ENCODE measurements around the gene STK11IP. TPM values are rescaled to one million over a fixed set of nuclear protein-coding genes. Genes with fewer than 3 reads are reported as not detected.

Gene STK11IP
- total and polyA plus RNA-seq, 2 of the 13 experiments (the other 11 are each of a cell fraction or from before 2014, with no cell fraction given): 12.8 to 24.0 TPM

DNA sequence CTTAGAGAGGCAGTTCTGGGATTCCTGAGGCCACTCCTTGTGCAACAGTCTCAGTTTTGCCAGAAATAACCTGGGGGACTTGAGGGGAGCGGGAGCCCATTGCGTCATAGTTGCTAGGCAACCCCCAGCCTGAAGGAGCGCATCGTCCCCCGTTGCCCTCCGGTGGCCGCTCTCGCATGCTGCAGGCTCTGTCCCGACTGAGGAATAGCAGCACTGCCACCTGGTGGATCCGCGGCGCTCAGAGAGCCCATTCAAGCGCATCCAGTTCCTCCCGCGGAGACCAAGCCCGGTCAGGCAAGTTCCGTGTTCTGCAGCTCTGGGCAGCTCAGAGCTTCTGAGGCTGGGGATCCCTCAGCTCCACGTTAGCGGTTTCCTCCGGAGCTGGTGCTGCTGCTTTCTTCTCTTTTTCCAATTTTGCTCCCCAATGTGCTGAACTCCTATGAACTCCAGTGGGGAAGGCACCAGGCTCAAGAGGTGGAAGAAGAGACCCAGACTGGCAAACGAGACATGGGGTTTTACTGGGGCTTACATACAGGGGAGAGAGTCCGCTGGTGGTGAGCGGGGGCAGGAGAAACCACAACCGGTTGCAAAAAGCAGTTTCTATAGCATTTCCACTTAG is 44.9 kb downstream of the STK11IP start (continued):
- no peak for TF ChIP-seq SOX13 (IDR thresholded peaks at IDR 0.05)
- peak in 1 of 2 experiments; percentile 57; a peak in 2 of 4 replicates for TF ChIP-seq SOX13 (CRISPR knock-in tag; conservative IDR thresholded peaks at IDR 0.05 in 1 of 2, IDR thresholded peaks at IDR 0.05 in 1 of 2)
- TF ChIP-seq, protein P1, sequence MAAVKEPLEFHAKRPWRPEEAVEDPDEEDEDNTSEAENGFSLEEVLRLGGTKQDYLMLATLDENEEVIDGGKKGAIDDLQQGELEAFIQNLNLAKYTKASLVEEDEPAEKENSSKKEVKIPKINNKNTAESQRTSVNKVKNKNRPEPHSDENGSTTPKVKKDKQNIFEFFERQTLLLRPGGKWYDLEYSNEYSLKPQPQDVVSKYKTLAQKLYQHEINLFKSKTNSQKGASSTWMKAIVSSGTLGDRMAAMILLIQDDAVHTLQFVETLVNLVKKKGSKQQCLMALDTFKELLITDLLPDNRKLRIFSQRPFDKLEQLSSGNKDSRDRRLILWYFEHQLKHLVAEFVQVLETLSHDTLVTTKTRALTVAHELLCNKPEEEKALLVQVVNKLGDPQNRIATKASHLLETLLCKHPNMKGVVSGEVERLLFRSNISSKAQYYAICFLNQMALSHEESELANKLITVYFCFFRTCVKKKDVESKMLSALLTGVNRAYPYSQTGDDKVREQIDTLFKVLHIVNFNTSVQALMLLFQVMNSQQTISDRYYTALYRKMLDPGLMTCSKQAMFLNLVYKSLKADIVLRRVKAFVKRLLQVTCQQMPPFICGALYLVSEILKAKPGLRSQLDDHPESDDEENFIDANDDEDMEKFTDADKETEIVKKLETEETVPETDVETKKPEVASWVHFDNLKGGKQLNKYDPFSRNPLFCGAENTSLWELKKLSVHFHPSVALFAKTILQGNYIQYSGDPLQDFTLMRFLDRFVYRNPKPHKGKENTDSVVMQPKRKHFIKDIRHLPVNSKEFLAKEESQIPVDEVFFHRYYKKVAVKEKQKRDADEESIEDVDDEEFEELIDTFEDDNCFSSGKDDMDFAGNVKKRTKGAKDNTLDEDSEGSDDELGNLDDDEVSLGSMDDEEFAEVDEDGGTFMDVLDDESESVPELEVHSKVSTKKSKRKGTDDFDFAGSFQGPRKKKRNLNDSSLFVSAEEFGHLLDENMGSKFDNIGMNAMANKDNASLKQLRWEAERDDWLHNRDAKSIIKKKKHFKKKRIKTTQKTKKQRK (IDR thresholded peaks at IDR 0.05; ENCODE audit: low read length): no peak
- TF ChIP-seq, protein P2, sequence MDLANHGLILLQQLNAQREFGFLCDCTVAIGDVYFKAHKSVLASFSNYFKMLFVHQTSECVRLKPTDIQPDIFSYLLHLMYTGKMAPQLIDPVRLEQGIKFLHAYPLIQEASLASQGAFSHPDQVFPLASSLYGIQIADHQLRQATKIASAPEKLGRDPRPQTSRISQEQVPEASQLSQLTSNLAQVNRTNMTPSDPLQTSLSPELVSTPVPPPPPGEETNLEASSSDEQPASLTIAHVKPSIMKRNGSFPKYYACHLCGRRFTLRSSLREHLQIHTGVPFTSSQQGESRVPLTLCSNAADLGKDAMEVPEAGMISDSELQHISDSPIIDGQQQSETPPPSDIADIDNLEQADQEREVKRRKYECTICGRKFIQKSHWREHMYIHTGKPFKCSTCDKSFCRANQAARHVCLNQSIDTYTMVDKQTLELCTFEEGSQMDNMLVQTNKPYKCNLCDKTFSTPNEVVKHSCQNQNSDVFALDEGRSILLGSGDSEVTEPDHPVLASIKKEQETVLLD (CRISPR knock-in tag; IDR thresholded peaks at IDR 0.05; ENCODE audit: low read depth): no peak
- TF ChIP-seq ZBTB21 (CRISPR knock-in tag; IDR thresholded peaks at IDR 0.05): no peak
- peak; percentile 85 for TF ChIP-seq BORCS8-MEF2B (CRISPR knock-in tag; IDR thresholded peaks at IDR 0.05)
- TF ChIP-seq, protein P3, sequence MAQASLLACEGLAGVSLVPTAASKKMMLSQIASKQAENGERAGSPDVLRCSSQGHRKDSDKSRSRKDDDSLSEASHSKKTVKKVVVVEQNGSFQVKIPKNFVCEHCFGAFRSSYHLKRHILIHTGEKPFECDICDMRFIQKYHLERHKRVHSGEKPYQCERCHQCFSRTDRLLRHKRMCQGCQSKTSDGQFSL (CRISPR knock-in tag; IDR thresholded peaks at IDR 0.05): peak; percentile 64; the same call in 1 of the 2 replicates
- TF ChIP-seq ESRRA (CRISPR knock-in tag; IDR thresholded peaks at IDR 0.05; ENCODE audit: low read depth): no peak
- no peak for TF ChIP-seq HNRNPH1 (optimal IDR thresholded peaks at IDR 0.05; ENCODE audit: low read depth, low read length)
- TF ChIP-seq, protein P4, sequence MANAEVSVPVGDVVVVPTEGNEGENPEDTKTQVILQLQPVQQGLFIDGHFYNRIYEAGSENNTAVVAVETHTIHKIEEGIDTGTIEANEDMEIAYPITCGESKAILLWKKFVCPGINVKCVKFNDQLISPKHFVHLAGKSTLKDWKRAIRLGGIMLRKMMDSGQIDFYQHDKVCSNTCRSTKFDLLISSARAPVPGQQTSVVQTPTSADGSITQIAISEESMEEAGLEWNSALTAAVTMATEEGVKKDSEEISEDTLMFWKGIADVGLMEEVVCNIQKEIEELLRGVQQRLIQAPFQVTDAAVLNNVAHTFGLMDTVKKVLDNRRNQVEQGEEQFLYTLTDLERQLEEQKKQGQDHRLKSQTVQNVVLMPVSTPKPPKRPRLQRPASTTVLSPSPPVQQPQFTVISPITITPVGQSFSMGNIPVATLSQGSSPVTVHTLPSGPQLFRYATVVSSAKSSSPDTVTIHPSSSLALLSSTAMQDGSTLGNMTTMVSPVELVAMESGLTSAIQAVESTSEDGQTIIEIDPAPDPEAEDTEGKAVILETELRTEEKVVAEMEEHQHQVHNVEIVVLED (CRISPR knock-in tag; IDR thresholded peaks at IDR 0.05; ENCODE audit: borderline replicate concordance): peak; percentile 47; the same call in 1 of the 2 replicates
- TF ChIP-seq HNF4G (IDR thresholded peaks at IDR 0.05; ENCODE audit: borderline replicate concordance, low read depth, low read length): no peak; the same call in 1 of the 2 replicates
- peak; percentile 70; the same call in 1 of the 2 replicates for TF ChIP-seq HNF4G (CRISPR knock-in tag; IDR thresholded peaks at IDR 0.05; ENCODE audit: borderline replicate concordance, low read depth)
- TF ChIP-seq, protein P5, sequence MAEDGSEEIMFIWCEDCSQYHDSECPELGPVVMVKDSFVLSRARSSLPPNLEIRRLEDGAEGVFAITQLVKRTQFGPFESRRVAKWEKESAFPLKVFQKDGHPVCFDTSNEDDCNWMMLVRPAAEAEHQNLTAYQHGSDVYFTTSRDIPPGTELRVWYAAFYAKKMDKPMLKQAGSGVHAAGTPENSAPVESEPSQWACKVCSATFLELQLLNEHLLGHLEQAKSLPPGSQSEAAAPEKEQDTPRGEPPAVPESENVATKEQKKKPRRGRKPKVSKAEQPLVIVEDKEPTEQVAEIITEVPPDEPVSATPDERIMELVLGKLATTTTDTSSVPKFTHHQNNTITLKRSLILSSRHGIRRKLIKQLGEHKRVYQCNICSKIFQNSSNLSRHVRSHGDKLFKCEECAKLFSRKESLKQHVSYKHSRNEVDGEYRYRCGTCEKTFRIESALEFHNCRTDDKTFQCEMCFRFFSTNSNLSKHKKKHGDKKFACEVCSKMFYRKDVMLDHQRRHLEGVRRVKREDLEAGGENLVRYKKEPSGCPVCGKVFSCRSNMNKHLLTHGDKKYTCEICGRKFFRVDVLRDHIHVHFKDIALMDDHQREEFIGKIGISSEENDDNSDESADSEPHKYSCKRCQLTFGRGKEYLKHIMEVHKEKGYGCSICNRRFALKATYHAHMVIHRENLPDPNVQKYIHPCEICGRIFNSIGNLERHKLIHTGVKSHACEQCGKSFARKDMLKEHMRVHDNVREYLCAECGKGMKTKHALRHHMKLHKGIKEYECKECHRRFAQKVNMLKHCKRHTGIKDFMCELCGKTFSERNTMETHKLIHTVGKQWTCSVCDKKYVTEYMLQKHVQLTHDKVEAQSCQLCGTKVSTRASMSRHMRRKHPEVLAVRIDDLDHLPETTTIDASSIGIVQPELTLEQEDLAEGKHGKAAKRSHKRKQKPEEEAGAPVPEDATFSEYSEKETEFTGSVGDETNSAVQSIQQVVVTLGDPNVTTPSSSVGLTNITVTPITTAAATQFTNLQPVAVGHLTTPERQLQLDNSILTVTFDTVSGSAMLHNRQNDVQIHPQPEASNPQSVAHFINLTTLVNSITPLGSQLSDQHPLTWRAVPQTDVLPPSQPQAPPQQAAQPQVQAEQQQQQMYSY (CRISPR knock-in tag; IDR thresholded peaks at IDR 0.05): no peak
- TF ChIP-seq, protein P6, sequence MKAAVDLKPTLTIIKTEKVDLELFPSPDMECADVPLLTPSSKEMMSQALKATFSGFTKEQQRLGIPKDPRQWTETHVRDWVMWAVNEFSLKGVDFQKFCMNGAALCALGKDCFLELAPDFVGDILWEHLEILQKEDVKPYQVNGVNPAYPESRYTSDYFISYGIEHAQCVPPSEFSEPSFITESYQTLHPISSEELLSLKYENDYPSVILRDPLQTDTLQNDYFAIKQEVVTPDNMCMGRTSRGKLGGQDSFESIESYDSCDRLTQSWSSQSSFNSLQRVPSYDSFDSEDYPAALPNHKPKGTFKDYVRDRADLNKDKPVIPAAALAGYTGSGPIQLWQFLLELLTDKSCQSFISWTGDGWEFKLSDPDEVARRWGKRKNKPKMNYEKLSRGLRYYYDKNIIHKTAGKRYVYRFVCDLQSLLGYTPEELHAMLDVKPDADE (CRISPR knock-in tag; IDR thresholded peaks at IDR 0.05): no peak
- peak; percentile 93 for TF ChIP-seq DNMT1 (CRISPR knock-in tag; IDR thresholded peaks at IDR 0.05)
- TF ChIP-seq, protein P7, sequence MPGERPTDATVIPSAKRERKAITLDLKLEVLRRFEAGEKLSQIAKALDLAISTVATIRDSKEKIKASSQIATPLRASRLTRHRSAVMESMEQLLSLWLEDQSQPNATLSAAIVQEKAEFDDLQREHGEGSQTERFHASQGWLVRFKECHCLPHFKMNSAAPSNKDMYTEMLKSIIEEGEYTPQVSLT (CRISPR knock-in tag; IDR thresholded peaks at IDR 0.05; ENCODE audit: borderline replicate concordance, low read depth): no peak

All from HepG2 (cell line).